ENCODE results near the gene NUB1.

The NUB1 gene

DNA sequence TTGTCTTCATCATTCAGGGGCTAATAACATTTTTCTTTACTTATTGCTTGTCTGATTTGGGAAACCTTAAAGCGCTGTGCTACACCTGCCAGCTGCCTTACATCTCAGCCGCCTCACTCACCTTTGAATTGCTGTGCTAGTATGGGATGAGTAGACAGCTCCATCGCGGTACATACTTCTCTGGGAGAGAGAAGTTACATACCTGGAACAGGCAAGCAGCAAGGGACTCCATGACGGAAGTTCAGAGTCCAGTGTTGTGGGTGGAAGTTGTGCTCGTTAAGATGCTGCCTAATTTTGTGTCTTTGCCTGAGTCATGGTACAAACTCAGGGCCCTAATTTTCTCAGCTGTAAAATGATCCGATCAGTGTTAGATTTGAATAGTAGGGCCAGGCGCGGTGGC, 1.9 kb downstream of the NUB1 start:
- TF ChIP-seq, protein P1, sequence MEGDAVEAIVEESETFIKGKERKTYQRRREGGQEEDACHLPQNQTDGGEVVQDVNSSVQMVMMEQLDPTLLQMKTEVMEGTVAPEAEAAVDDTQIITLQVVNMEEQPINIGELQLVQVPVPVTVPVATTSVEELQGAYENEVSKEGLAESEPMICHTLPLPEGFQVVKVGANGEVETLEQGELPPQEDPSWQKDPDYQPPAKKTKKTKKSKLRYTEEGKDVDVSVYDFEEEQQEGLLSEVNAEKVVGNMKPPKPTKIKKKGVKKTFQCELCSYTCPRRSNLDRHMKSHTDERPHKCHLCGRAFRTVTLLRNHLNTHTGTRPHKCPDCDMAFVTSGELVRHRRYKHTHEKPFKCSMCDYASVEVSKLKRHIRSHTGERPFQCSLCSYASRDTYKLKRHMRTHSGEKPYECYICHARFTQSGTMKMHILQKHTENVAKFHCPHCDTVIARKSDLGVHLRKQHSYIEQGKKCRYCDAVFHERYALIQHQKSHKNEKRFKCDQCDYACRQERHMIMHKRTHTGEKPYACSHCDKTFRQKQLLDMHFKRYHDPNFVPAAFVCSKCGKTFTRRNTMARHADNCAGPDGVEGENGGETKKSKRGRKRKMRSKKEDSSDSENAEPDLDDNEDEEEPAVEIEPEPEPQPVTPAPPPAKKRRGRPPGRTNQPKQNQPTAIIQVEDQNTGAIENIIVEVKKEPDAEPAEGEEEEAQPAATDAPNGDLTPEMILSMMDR (IDR thresholded peaks at IDR 0.05; ENCODE audit: insufficient read depth, low read length, missing control alignments): no peak
- POLR2A ChIA-PET: no interaction called here
- H3K4me3 ChIP-seq (ENCODE audit: low read depth, low read length): no peak overlapping the region
- DNase-seq (ENCODE audit: low read depth, low spot score): no peak
- CTCF ChIA-PET: interaction anchor here (0.7 to 5.2 kb wide), 11 partner anchors 10 to 415 kb away, joined by 3 to 49 read pairs (median 6); no protein-coding TSS in a partner anchor

- ChIA-PET POLR2A (no interaction called here), CTCF (interaction anchor here (0.8 to 5.2 kb wide), 10 partner anchors 11 to 413 kb away, joined by 3 to 49 read pairs (median 4); no protein-coding TSS in a partner anchor)
- H3K4me3 ChIP-seq (ENCODE audit: low read depth, low read length): no peak overlapping the region
- no peak for DNase-seq (ENCODE audit: low read depth, low spot score)
- TF ChIP-seq, protein P1 (IDR thresholded peaks at IDR 0.05; ENCODE audit: insufficient read depth, low read length, missing control alignments): no peak
These were observed 4.2 kb downstream of the NUB1 start for GRCh38 chr7:151345576-151346469.

- TF ChIP-seq, protein P1 (IDR thresholded peaks at IDR 0.05; ENCODE audit: insufficient read depth, low read length, missing control alignments): no peak
- ChIA-PET CTCF (interaction anchor here (0.8 to 1.6 kb wide), 7 partner anchors 10 to 390 kb away, joined by 3 to 20 read pairs (median 4); no protein-coding TSS in a partner anchor), POLR2A (no interaction called here)
- H3K4me3 ChIP-seq (ENCODE audit: low read depth, low read length): no peak overlapping the region
- DNase-seq (ENCODE audit: low read depth, low spot score): no peak
These were observed 4.8 kb downstream of the NUB1 start for GRCh38 chr7:151346470-151346769.

GRCh38 chr7:151347200-151347599, 5.6 kb downstream of the NUB1 start:
- CTCF ChIA-PET: interaction anchor here (1.0 to 1.6 kb wide), 4 partner anchors 13 to 102 kb away, joined by 3 to 20 read pairs (median 4); no protein-coding TSS in a partner anchor
- POLR2A ChIA-PET: interaction anchor here (0.6 kb wide), 1 partner anchor 14 kb away, joined by 3 read pairs; no protein-coding TSS in a partner anchor
- H3K4me3 ChIP-seq (ENCODE audit: low read depth, low read length): no peak overlapping the region
- DNase-seq (ENCODE audit: low read depth, low spot score): no peak
- TF ChIP-seq, protein P1 (IDR thresholded peaks at IDR 0.05; ENCODE audit: insufficient read depth, low read length, missing control alignments): no peak

- ChIA-PET CTCF (interaction anchor here (0.8 to 9.8 kb wide), 8 partner anchors 11 to 396 kb away, joined by 3 to 191 read pairs (median 4); no protein-coding TSS in a partner anchor), POLR2A (no interaction called here)
- no peak overlapping the region for H3K4me3 ChIP-seq (ENCODE audit: low read depth, low read length)
- no peak for DNase-seq (ENCODE audit: low read depth, low spot score)
- TF ChIP-seq, protein P1 (IDR thresholded peaks at IDR 0.05; ENCODE audit: insufficient read depth, low read length, missing control alignments): no peak
These were observed 7.4 kb downstream of the NUB1 start for GRCh38 chr7:151348970-151349369.

DNA sequence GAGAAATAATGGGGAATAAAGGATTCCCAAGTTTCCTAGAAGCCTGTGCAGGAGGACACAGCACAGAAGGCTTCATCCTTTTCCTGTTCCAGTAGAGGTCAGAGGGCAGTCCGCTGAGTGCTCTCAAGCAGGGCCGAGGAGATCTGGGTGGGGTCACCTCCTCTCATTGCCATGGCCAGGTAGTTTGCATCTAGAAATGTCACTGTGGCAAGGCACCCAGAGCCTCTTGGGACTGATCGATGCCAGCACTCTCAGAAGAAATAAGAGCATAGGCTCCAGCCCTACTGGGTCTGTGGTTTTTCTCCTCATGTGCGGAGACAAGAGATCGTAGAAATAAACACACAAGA, 7.9 kb downstream of the NUB1 start:
- DNase-seq (ENCODE audit: low read depth, low spot score): no peak
- ChIA-PET CTCF (interaction anchor here (0.8 to 9.8 kb wide), 10 partner anchors 11 to 396 kb away, joined by 3 to 191 read pairs (median 4); no protein-coding TSS in a partner anchor), POLR2A (no interaction called here)
- no peak overlapping the region for H3K4me3 ChIP-seq (ENCODE audit: low read depth, low read length)
- TF ChIP-seq, protein P1 (IDR thresholded peaks at IDR 0.05; ENCODE audit: insufficient read depth, low read length, missing control alignments): no peak
